Trophoblast cell (in vitro differentiated cells and primary cell): ENCODE data around the gene PLPP4.

ENCODE experiments used
- DNase-seq, 2 donors: peaks; one replicate each; pipeline ENCODE4 v3.0.0-alpha.2; 2016
- H2AFZ ChIP-seq: 2 replicates; pipeline ENCODE4 v1.6.1; 2013; ENCODE audit warnings: low read length, moderate library complexity, mild to moderate bottlenecking; ENCODE audit not compliant: insufficient read depth, poor library complexity
- H2AK5ac ChIP-seq: 2 replicates; pipeline ENCODE4 v1.6.1; 2013; ENCODE audit warnings: mild to moderate bottlenecking, low read length
- H2BK120ac ChIP-seq: 2 replicates; pipeline ENCODE4 v1.6.1; 2013; ENCODE audit warnings: low read length, mild to moderate bottlenecking, moderate library complexity; ENCODE audit not compliant: insufficient read depth, poor library complexity
- H2BK12ac ChIP-seq: 2 replicates; pipeline ENCODE4 v1.6.1; 2013; ENCODE audit warnings: mild to moderate bottlenecking, low read length, moderate library complexity
- H2BK5ac ChIP-seq: 2 replicates; pipeline ENCODE4 v1.6.1; 2013; ENCODE audit warnings: low read length, low read depth, moderate library complexity, mild to moderate bottlenecking; ENCODE audit not compliant: poor library complexity
- H3K14ac ChIP-seq: 2 replicates; pipeline ENCODE4 v1.6.1; 2013; ENCODE audit warnings: mild to moderate bottlenecking, low read length
- H3K18ac ChIP-seq: 2 replicates; pipeline ENCODE4 v1.6.1; 2013; ENCODE audit warnings: mild to moderate bottlenecking, low read length
- H3K23ac ChIP-seq: 2 replicates; pipeline ENCODE4 v1.6.1; 2013; ENCODE audit warnings: low read length
- H3K27ac ChIP-seq: 2 replicates; pipeline ENCODE4 v1.5.1; 2013; ENCODE audit warnings: low read depth, mild to moderate bottlenecking, inconsistent platforms, low read length, moderate library complexity
- H3K27me3 ChIP-seq: 2 replicates; pipeline ENCODE4 v1.6.1; 2013; ENCODE audit warnings: inconsistent platforms, mild to moderate bottlenecking, low read length, moderate library complexity; ENCODE audit not compliant: insufficient read depth
- H3K36me3 ChIP-seq, 2 experiments: 1 replicate in 1 of 2; 2 replicates in 1 of 2; pipeline ENCODE4 v1.6.1; 2013; ENCODE audit warnings: low read length in 2 of 2, mild to moderate bottlenecking in 2 of 2, moderate library complexity in 1 of 2; ENCODE audit not compliant: insufficient read depth in 2 of 2, control insufficient read depth in 1 of 2
- H3K4ac ChIP-seq: 2 replicates; pipeline ENCODE4 v1.6.1; 2013; ENCODE audit warnings: low read depth, mild to moderate bottlenecking, low read length, moderate library complexity
- H3K4me1 ChIP-seq, 2 experiments: 1 replicate in 1 of 2; 2 replicates in 1 of 2; pipeline ENCODE4 v1.6.1; 2013; ENCODE audit warnings: low read length in 2 of 2, mild to moderate bottlenecking in 2 of 2, moderate library complexity in 1 of 2; ENCODE audit not compliant: insufficient read depth in 2 of 2, control insufficient read depth in 1 of 2
- H3K4me2 ChIP-seq: 2 replicates; pipeline ENCODE4 v1.6.1; 2013; ENCODE audit warnings: inconsistent platforms, mild to moderate bottlenecking, low read length, moderate library complexity
- H3K4me3 ChIP-seq: 2 replicates; pipeline ENCODE4 v1.5.1; 2013; ENCODE audit warnings: mild to moderate bottlenecking, low read depth, low read length, inconsistent platforms
- H3K79me1 ChIP-seq: one replicate; pipeline ENCODE4 v1.6.1; 2013; ENCODE audit warnings: low read length
- H3K79me2 ChIP-seq: 2 replicates; pipeline ENCODE4 v1.6.1; 2013; ENCODE audit warnings: low read length, mild to moderate bottlenecking; ENCODE audit not compliant: control insufficient read depth, insufficient read depth, poor library complexity
- H3K9ac ChIP-seq: 2 replicates; pipeline ENCODE4 v1.6.1; 2013; ENCODE audit warnings: mild to moderate bottlenecking, low read length
- H3K9me3 ChIP-seq: 2 replicates; pipeline ENCODE4 v1.6.1; 2013; ENCODE audit warnings: low read depth, mild to moderate bottlenecking, control low read depth, inconsistent platforms, low read length; ENCODE audit not compliant: insufficient read depth
- H4K12ac ChIP-seq: 2 replicates; pipeline ENCODE4 v1.6.1; 2013; ENCODE audit warnings: low read depth, mild to moderate bottlenecking, low read length, moderate library complexity
- H4K8ac ChIP-seq: 2 replicates; pipeline ENCODE4 v1.6.1; 2013; ENCODE audit warnings: low read depth, mild to moderate bottlenecking, low read length, moderate library complexity
- H4K91ac ChIP-seq: one replicate; pipeline ENCODE4 v1.6.1; 2013; ENCODE audit warnings: low read depth, mild to moderate bottlenecking, low read length, moderate library complexity
- WGBS: extraction: QIAGEN DNeasy Blood & Tissue Kit; methylation state at CpG from one replicate; pipeline ENCODE4 v1.1.7; 2013; ENCODE audit warnings: missing lambda C conversion rate; ENCODE audit not compliant: insufficient read length, insufficient coverage; ENCODE audit errors: extremely low coverage; 5-methylcytosine and 5-hydroxymethylcytosine counted together

The PLPP4 gene

DNA sequence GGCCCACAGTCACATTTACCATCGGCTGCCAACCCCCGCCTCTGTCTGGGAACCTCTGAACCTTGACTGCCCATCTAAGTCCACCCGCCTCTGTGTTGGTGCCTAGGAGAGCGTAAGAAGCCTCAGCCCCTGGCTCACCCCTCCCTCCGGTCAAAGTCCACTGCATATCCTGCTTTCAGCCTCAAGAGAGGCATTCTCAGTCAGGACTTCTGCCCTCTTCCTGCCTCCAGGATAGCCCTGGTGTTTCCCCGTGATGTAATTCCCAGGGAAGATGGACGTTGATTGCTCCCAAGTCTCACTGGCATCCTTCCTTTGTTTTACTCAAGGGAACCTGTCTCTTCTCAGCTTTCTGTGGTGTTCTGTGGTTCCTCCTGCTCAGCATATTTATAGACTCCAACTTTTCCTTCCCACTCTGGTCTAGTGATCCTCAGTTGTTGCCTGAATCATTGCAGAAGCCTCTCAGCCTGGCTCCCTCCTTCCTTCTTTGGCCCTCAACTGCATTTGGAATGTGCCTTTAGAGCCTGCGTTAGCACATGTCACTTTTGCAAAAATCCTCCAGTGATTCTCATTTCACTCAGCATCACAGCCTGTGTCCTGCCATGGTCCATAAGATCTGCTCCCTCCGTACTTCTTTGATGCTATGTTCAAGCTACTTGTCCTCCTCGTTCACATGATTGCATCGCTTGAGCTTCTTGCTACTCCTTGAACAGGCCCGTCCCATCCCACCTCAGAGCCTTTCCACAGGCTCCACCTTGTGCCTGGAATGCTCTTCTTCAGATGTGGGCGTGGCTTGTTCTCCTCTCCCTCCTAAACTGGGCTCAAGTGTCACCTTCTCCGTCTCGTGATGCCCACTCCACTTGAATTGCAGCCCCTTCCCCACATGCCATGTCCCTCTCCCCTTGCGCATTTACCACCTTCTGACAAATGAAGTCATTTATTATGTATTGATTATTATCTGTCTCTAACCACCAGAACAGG, 124.2 kb downstream of the PLPP4 start:
- WGBS, result no CpG with 5 or more reads among the region's 16 CpGs
- H3K4me1 ChIP-seq, result no peaks in the 10 kb centered on the region
- H3K4ac ChIP-seq, result no peak overlapping the region
- H3K79me2 ChIP-seq, result no peaks in the 10 kb centered on the region
- no peaks in the 10 kb centered on the region for H3K36me3 ChIP-seq
- H3K27ac ChIP-seq, result no peak overlapping the region
- H3K4me2 ChIP-seq, result no peak overlapping the region
- H2AK5ac ChIP-seq, result no peak overlapping the region
- no peak overlapping the region for H2BK5ac ChIP-seq
- H3K18ac ChIP-seq, result no peak overlapping the region
- H4K91ac ChIP-seq, result no peak overlapping the region
- H3K79me1 ChIP-seq, result no peaks in the 10 kb centered on the region
- H2BK120ac ChIP-seq, result no peak overlapping the region
- H3K14ac ChIP-seq, result no peak overlapping the region
- H3K9ac ChIP-seq, result no peak overlapping the region
- no peak overlapping the region for H2AFZ ChIP-seq
- H3K23ac ChIP-seq, result no peak overlapping the region
- H2BK12ac ChIP-seq, result no peak overlapping the region
- peak in 1 of 2 donors; percentile 8 for DNase-seq
- H4K8ac ChIP-seq, result no peak overlapping the region
- H3K9me3 ChIP-seq, result no peaks in the 10 kb centered on the region
- H4K12ac ChIP-seq, result no peak overlapping the region
- H3K27me3 ChIP-seq, result no peaks in the 10 kb centered on the region
- no peak overlapping the region for H3K4me3 ChIP-seq

DNA sequence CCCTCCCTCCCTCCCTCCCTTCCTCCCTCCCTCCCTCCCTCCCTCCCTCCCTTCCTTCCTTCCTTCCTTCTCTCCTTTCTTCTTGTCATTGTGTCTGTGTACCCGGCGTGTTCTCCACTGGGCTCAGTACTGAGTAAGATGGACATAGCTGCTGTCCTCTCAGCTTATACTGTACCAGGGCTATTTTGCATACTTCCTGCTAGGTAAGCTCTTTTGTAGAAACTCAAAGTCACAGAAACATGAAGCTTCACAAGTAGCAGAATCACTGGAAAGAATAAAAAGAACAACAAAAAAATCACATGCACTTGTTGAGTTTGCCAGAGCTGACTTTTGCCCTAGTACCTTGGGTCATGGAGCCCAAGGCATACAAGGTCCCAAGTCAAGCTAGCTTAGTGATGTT, 125.7 kb downstream of the PLPP4 start:
- H4K8ac ChIP-seq, result no peak overlapping the region
- no peak overlapping the region for H3K4me3 ChIP-seq
- no peak overlapping the region for H3K4ac ChIP-seq
- H3K27me3 ChIP-seq, result no peaks in the 10 kb centered on the region
- no peak overlapping the region for H3K18ac ChIP-seq
- no peak overlapping the region for H2BK5ac ChIP-seq
- no peaks in the 10 kb centered on the region for H3K79me2 ChIP-seq
- no peak for DNase-seq
- H3K4me2 ChIP-seq, result no peak overlapping the region
- H2BK12ac ChIP-seq, result no peak overlapping the region
- H3K27ac ChIP-seq, result no peak overlapping the region
- no peaks in the 10 kb centered on the region for H3K36me3 ChIP-seq
- H3K4me1 ChIP-seq, result no peaks in the 10 kb centered on the region
- H2BK120ac ChIP-seq, result no peak overlapping the region
- no peak overlapping the region for H3K9ac ChIP-seq
- no peak overlapping the region for H3K23ac ChIP-seq
- no peak overlapping the region for H2AK5ac ChIP-seq
- WGBS, result no CpG with 5 or more reads among the region's 2 CpGs
- no peak overlapping the region for H4K91ac ChIP-seq
- no peaks in the 10 kb centered on the region for H3K9me3 ChIP-seq
- H2AFZ ChIP-seq, result no peak overlapping the region
- H3K14ac ChIP-seq, result no peak overlapping the region
- no peaks in the 10 kb centered on the region for H3K79me1 ChIP-seq
- H4K12ac ChIP-seq, result no peak overlapping the region

DNA sequence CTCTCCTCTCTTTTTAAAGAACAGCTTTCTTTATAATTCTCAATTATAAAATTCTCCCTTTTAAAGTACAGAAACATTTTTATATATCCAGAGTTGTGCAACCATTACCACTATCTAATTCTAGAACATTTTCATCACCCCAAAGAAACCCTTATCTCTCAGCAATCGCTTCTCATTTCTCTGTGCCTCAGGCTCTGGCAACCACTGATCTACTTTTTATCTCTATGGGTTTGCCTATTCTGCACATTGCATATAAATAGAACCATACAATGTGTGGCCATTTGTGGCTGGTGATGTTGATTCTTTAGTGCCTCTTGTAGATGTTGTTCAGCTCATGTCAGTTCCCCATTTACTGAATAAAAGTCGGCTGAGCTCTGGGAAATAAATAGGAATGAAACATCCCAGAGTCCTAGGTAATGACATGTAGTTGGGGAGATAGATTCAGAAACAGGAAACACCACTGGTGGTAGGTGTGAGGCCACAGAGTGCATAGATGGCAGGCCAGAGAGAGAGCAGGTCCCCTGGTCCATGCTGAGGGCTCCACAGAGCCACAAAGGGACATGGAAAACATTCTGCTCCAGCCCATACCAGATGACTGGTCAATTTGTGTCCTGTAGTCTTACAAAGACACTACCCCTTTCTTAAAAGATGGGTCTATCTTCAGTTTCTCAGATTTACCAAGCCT, 126.5 kb downstream of the PLPP4 start:
- DNase-seq, result no peak
- H3K79me2 ChIP-seq, result no peaks in the 10 kb centered on the region
- no peak overlapping the region for H4K8ac ChIP-seq
- H3K9ac ChIP-seq, result no peak overlapping the region
- no peaks in the 10 kb centered on the region for H3K27me3 ChIP-seq
- no peak overlapping the region for H3K18ac ChIP-seq
- H3K27ac ChIP-seq, result no peak overlapping the region
- H3K4me3 ChIP-seq, result no peak overlapping the region
- no peaks in the 10 kb centered on the region for H3K9me3 ChIP-seq
- no peak overlapping the region for H2BK5ac ChIP-seq
- H3K79me1 ChIP-seq, result no peaks in the 10 kb centered on the region
- no peak overlapping the region for H4K12ac ChIP-seq
- no peaks in the 10 kb centered on the region for H3K4me1 ChIP-seq
- no peak overlapping the region for H3K14ac ChIP-seq
- H2AFZ ChIP-seq, result no peak overlapping the region
- H2AK5ac ChIP-seq, result no peak overlapping the region
- H3K23ac ChIP-seq, result no peak overlapping the region
- no peak overlapping the region for H2BK120ac ChIP-seq
- H3K4me2 ChIP-seq, result no peak overlapping the region
- no peak overlapping the region for H4K91ac ChIP-seq
- no CpG with 5 or more reads among the region's 2 CpGs for WGBS
- H2BK12ac ChIP-seq, result no peak overlapping the region
- no peaks in the 10 kb centered on the region for H3K36me3 ChIP-seq
- H3K4ac ChIP-seq, result no peak overlapping the region

DNA sequence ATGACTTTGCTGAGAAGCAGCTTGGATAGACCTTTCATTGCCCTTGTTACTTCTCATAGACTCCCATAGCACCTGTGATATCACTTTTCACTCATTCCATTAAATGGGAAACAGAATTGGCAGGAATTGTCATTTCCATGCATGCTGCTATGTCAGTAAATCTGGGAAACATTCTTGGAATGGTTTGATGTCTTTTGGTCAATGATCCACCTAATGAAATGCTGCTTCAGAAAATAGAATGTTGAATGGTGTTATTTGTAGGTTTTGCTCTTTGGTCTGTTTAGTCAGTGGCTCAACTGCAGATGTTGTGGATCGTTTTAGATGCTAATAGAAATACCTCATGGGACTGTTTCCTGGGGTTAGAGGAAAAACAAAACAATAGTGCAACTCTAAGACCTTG, 127.8 kb downstream of the PLPP4 start:
- H3K79me1 ChIP-seq, result no peaks in the 10 kb centered on the region
- no peak overlapping the region for H3K18ac ChIP-seq
- H3K4me2 ChIP-seq, result no peak overlapping the region
- no peak overlapping the region for H2BK120ac ChIP-seq
- no peak for DNase-seq
- no peak overlapping the region for H4K8ac ChIP-seq
- no peak overlapping the region for H3K4ac ChIP-seq
- H3K36me3 ChIP-seq, result no peaks in the 10 kb centered on the region
- H2BK5ac ChIP-seq, result no peak overlapping the region
- no peaks in the 10 kb centered on the region for H3K4me1 ChIP-seq
- H2AFZ ChIP-seq, result no peak overlapping the region
- H2AK5ac ChIP-seq, result no peak overlapping the region
- no peak overlapping the region for H4K91ac ChIP-seq
- no peaks in the 10 kb centered on the region for H3K9me3 ChIP-seq
- H3K14ac ChIP-seq, result no peak overlapping the region
- no peak overlapping the region for H3K27ac ChIP-seq
- no peak overlapping the region for H3K9ac ChIP-seq
- no peak overlapping the region for H2BK12ac ChIP-seq
- H3K4me3 ChIP-seq, result no peak overlapping the region
- H3K23ac ChIP-seq, result no peak overlapping the region
- no CpG with 5 or more reads among the region's 1 CpG for whole genome bisulfite sequencing
- no peaks in the 10 kb centered on the region for H3K79me2 ChIP-seq
- H3K27me3 ChIP-seq, result no peaks in the 10 kb centered on the region
- H4K12ac ChIP-seq, result no peak overlapping the region
